HepG2 (cell line): ENCODE data around the gene DLL4. TPM values are rescaled to one million over a fixed set of nuclear protein-coding genes. Genes with fewer than 3 reads are reported as not detected.

Source experiments
- AKAP8 ChIP-seq: sonication (generic); formaldehyde crosslinking; IDR thresholded peaks from 2 replicates; pipeline ENCODE4 v1.5.1; 2020; ENCODE audit warnings: mild to moderate bottlenecking, missing genetic modification reagents
- ATF2 ChIP-seq: sonication (generic); formaldehyde crosslinking; IDR thresholded peaks from 2 replicates; pipeline ENCODE4 v1.4.0; 2020; ENCODE audit warnings: missing genetic modification reagents
- FIP1L1 ChIP-seq: fragments of 200-400 bp; formaldehyde crosslinking; IDR thresholded peaks from 2 replicates; pipeline ENCODE4 v1.6.1; 2018; ENCODE audit warnings: low read depth, mild to moderate bottlenecking, low read length, moderate library complexity, borderline replicate concordance; ENCODE audit not compliant: insufficient read depth
- FOXA1 ChIP-seq, 2 experiments: fragments of 450-650 bp in 1 of 2; sonication (generic) in 1 of 2; formaldehyde crosslinking in 1 of 2; IDR thresholded peaks; 2 replicates each; pipeline versions ENCODE4 v1.4.0 to v1.6.1; 2016 to 2020; ENCODE audit warnings: missing genetic modification reagents in 1 of 2
- IRF9 ChIP-seq: sonication (generic); formaldehyde crosslinking; IDR thresholded peaks from 2 replicates; pipeline ENCODE4 v1.8.0; 2022; ENCODE audit warnings: missing genetic modification reagents, mild to moderate bottlenecking, borderline replicate concordance
- PHF8 ChIP-seq: sonication (generic); formaldehyde crosslinking; IDR thresholded peaks from 2 replicates; pipeline ENCODE4 v1.5.0; 2020; ENCODE audit warnings: missing genetic modification reagents
- PRPF4 ChIP-seq: fragments of 200-400 bp; formaldehyde crosslinking; IDR thresholded peaks from 2 replicates; pipeline ENCODE4 v1.6.1; 2016; ENCODE audit warnings: low read length, low read depth; ENCODE audit not compliant: poor library complexity, severe bottlenecking
- RARG ChIP-seq: sonication (generic); formaldehyde crosslinking; IDR thresholded peaks from 2 replicates; pipeline ENCODE4 v1.4.0; 2020; ENCODE audit warnings: low read depth, mild to moderate bottlenecking, missing genetic modification reagents
- SATB2 ChIP-seq: sonication (generic); formaldehyde crosslinking; IDR thresholded peaks from 2 replicates; pipeline ENCODE4 v1.5.0; 2020; ENCODE audit warnings: missing genetic modification reagents
- TFAP4 ChIP-seq: sonication (generic); IDR thresholded peaks from 2 replicates; pipeline ENCODE4 v1.6.1; 2016; ENCODE audit warnings: low read depth, borderline replicate concordance
- ZBTB21 ChIP-seq: sonication (generic); formaldehyde crosslinking; IDR thresholded peaks from 2 replicates; pipeline ENCODE4 v1.4.0; 2020; ENCODE audit warnings: missing genetic modification reagents
- ZBTB7B ChIP-seq: sonication (generic); formaldehyde crosslinking; IDR thresholded peaks from 2 replicates; pipeline ENCODE4 v1.4.0; 2020; ENCODE audit warnings: missing genetic modification reagents
- ZNF142 ChIP-seq: sonication (generic); formaldehyde crosslinking; IDR thresholded peaks from 2 replicates; pipeline ENCODE4 v1.4.0; 2020; ENCODE audit warnings: missing genetic modification reagents
- ZNF17 ChIP-seq: sonication (generic); formaldehyde crosslinking; IDR thresholded peaks from 2 replicates; pipeline ENCODE4 v1.5.0; 2020; ENCODE audit warnings: mild to moderate bottlenecking, missing genetic modification reagents
- ZNF260 ChIP-seq: sonication (generic); formaldehyde crosslinking; IDR thresholded peaks from 2 replicates; pipeline ENCODE4 v1.4.0; 2020; ENCODE audit warnings: missing genetic modification reagents, low read depth, mild to moderate bottlenecking, borderline replicate concordance
- ZNF383 ChIP-seq: sonication (generic); formaldehyde crosslinking; IDR thresholded peaks from 2 replicates; pipeline ENCODE4 v1.4.0; 2020; ENCODE audit warnings: missing genetic modification reagents, mild to moderate bottlenecking, borderline replicate concordance
- ZNF557 ChIP-seq: sonication (generic); formaldehyde crosslinking; IDR thresholded peaks from 2 replicates; pipeline ENCODE4 v1.4.0; 2020; ENCODE audit warnings: missing genetic modification reagents
- ZNF619 ChIP-seq: sonication (generic); formaldehyde crosslinking; IDR thresholded peaks from 2 replicates; pipeline ENCODE4 v1.4.0; 2020; ENCODE audit warnings: mild to moderate bottlenecking, missing genetic modification reagents
- ZNF75D ChIP-seq: sonication (generic); formaldehyde crosslinking; IDR thresholded peaks from 2 replicates; pipeline ENCODE4 v1.8.1; 2023; ENCODE audit warnings: missing genetic modification reagents, mild to moderate bottlenecking, borderline replicate concordance
- ZSCAN22 ChIP-seq: sonication (generic); formaldehyde crosslinking; IDR thresholded peaks from 2 replicates; pipeline ENCODE4 v1.4.0; 2020; ENCODE audit warnings: mild to moderate bottlenecking, missing genetic modification reagents
- polyA plus RNA-seq, 8 experiments: library from polyadenylated mRNA; depleted of rRNA in 3 of 8; stranded (reverse) in 7 of 8; unstranded in 1 of 8; fragments of >200 nt; fragmentation: Illumina TruSeq in 4 of 8; extraction: Trizol in 4 of 8; gene quantifications; 2 replicates each; pipeline versions ENCODE4 v1.2.1 to v1.2.3, GENCODE V29; 2011 to 2016; ENCODE audit warnings: low read depth in 4 of 8, missing spikeins in 1 of 8, mixed read lengths in 1 of 8; ENCODE audit not compliant: insufficient read depth in 1 of 8
- total RNA-seq, 5 experiments: library from RNA; depleted of rRNA; stranded (reverse); fragments of >200 nt; fragmentation: Illumina TruSeq; extraction: Trizol; gene quantifications; 2 replicates each; pipeline ENCODE4 v1.2.3, GENCODE V29; 2016; ENCODE audit warnings: low read depth in 1 of 5

The DLL4 gene
- total and polyA plus RNA-seq, 2 of the 13 experiments (the other 11 are each of a cell fraction or from before 2014, with no cell fraction given), result 0.20 to 0.25 TPM

DNA sequence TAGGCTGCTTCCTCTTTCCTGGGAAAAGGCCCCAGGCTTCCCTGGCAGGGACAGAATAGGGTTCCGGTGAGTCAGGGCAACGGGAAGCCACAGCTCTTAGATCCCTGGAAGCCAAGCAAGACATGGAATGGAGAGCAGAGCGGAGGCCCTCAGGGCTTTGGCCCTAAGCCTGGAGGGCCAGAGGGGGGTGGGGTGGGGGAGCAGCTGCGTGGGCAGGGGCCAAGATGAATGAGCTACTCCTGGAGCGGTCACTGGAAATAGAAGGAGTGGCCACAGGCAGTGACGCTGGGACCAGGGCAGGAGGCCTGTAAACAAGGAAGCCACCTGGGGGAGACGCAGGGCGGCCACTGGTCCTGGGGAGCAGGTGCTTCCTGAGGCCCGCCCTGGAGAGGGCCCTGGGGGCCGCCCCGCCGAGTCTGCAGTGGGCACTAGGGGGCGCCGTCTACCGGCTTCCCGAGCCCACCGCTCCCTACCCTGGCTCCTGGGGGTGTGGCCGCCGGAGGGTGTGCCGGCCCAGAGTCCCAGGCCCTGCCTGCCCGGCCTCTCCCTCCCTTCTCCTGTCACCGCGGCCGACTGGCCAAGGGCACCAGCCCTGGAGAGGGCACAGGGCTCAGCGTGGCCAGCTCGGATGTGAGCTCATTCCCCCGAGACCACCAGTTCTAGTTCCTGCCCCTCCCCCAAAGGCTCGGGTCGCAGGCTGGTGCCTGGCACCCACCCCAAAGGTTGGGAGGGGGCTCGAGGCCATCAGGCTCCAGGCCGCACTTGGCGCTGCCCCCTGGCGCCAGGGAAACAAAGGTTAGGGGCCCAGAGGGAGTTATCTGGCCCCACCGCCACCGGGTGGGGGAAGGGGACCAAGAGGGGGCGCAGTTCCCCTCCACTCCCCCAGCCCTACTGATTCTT is 22.8 kb upstream of the DLL4 start (continued):
- TF ChIP-seq ATF2 (CRISPR knock-in tag), result no peak
- no peak for TF ChIP-seq FOXA1 (IDR thresholded peaks at IDR 0.05)
- peak; percentile 57; the same call in 1 of the 2 replicates for TF ChIP-seq FOXA1 (CRISPR knock-in tag; IDR thresholded peaks at IDR 0.05)
- TF ChIP-seq PRPF4, result no peak
- no peak for TF ChIP-seq SATB2 (CRISPR knock-in tag)
- no peak; the same call in 1 of the 2 replicates for TF ChIP-seq ZNF619 (CRISPR knock-in tag)
- no peak for TF ChIP-seq ZNF260 (CRISPR knock-in tag)
- TF ChIP-seq ZSCAN22, result no peak
- no peak for TF ChIP-seq ZNF383 (CRISPR knock-in tag)
- TF ChIP-seq AKAP8 (CRISPR knock-in tag), result peak; percentile 64; the same call in 1 of the 2 replicates
- TF ChIP-seq ZBTB7B (CRISPR knock-in tag), result no peak; the same call in 1 of the 2 replicates
- no peak for TF ChIP-seq RARG (CRISPR knock-in tag)
- TF ChIP-seq IRF9 (CRISPR knock-in tag), result 0 out of 2 replicates have a peak, but pooled peaks have one; percentile 33
- no peak for TF ChIP-seq ZBTB21
- no peak for TF ChIP-seq ZNF142
- TF ChIP-seq ZNF557, result no peak
- no peak for TF ChIP-seq ZNF17 (CRISPR knock-in tag)
- no peak for TF ChIP-seq PHF8
- TF ChIP-seq ZNF75D (CRISPR knock-in tag), result no peak
- 0 out of 2 replicates have a peak, but pooled peaks have one; percentile 20 for TF ChIP-seq TFAP4
- no peak for TF ChIP-seq FIP1L1
